GM18858 (cell line): ENCODE measurements around the gene B3GALNT2.
"Not testable (repeated sequence)": the region's sequence is repeated elsewhere in the genome, so short reads cannot be mapped to it uniquely, and the experiment has no call there.

ENCODE experiments used
- ATAC-seq: cut with Tn5 transposase; IDR thresholded peaks from one replicate; pipeline ENCODE4 v1.9.1; 2021; ENCODE audit not compliant: unreplicated experiment

Gene B3GALNT2

GRCh38 chr1:235504122-235504493 is at the start of gene B3GALNT2:
B3GALNT2 (minus strand) TSS chr1:235504452; CDS start chr1:235504252, 200 bp downstream.
- peak; percentile 29 for ATAC-seq

- ATAC-seq: no peak
Observed at GRCh38 chr1:235553112-235553551, 48.9 kb upstream of the B3GALNT2 start.

- ATAC-seq: no peak
Observed at GRCh38 chr1:235552146-235552716, 48.0 kb upstream of the B3GALNT2 start.

GRCh38 chr1:235549351-235550139 is 45.3 kb upstream of the B3GALNT2 start:
- ATAC-seq: no peak

GRCh38 chr1:235546369-235547155 is 42.3 kb upstream of the B3GALNT2 start:
- not testable (repeated sequence) for ATAC-seq

- no peak for ATAC-seq
Observed at GRCh38 chr1:235545292-235545930, 41.2 kb upstream of the B3GALNT2 start.

- not testable (repeated sequence) for ATAC-seq
Observed at GRCh38 chr1:235542845-235543244, 38.6 kb upstream of the B3GALNT2 start.

GRCh38 chr1:235533476-235534168 is 29.4 kb upstream of the B3GALNT2 start:
- no peak for ATAC-seq

- no peak for ATAC-seq
Observed at GRCh38 chr1:235532360-235532759, 28.1 kb upstream of the B3GALNT2 start.

GRCh38 chr1:235527196-235527814 is 23.1 kb upstream of the B3GALNT2 start:
- ATAC-seq: no peak

- no peak for ATAC-seq
Observed at GRCh38 chr1:235525314-235525713, 21.1 kb upstream of the B3GALNT2 start.

GRCh38 chr1:235516862-235517446 is 12.7 kb upstream of the B3GALNT2 start:
- no peak for ATAC-seq

GRCh38 chr1:235515844-235516512 is 11.7 kb upstream of the B3GALNT2 start:
- no peak for ATAC-seq

- ATAC-seq: no peak
Observed at GRCh38 chr1:235513495-235514366, 9.5 kb upstream of the B3GALNT2 start.

GRCh38 chr1:235511470-235512240 is 7.4 kb upstream of the B3GALNT2 start:
- ATAC-seq: no peak

- ATAC-seq: no peak
Observed at GRCh38 chr1:235510823-235511222, 6.6 kb upstream of the B3GALNT2 start.

GRCh38 chr1:235507623-235508022 is 3.4 kb upstream of the B3GALNT2 start:
- ATAC-seq: no peak
